ENCODE data around the gene ARAP1.
A peak's percentile ranks its signal among the peaks of the same experiment; 100 is the strongest.

- TF ChIP-seq POLR2A (IDR thresholded peaks at IDR 0.05) (no peak), POLR2AphosphoS5 (IDR thresholded peaks at IDR 0.05) (peak in 2 of 3 donors; percentile 11 to 50)
Observed at GRCh38 chr11:72695354-72695753, 56.9 kb downstream of the ARAP1 start.

Data from spleen (tissue), 3 donors.